Hepatocyte (in vitro differentiated cells): ENCODE measurements around the gene MACF1. TPM values are rescaled to one million over a fixed set of nuclear protein-coding genes. Genes with fewer than 3 reads are reported as not detected.

Experiments
- DNase-seq: peaks from one replicate; pipeline ENCODE4 v3.0.0-alpha.2; 2016; ENCODE audit warnings: low spot score
- H2AFZ ChIP-seq: fragments of 200-600 bp; sonication (generic); 2 replicates; pipeline ENCODE4 v1.6.0; 2016; ENCODE audit warnings: antibody characterized with exemption, mild to moderate bottlenecking
- H3K27ac ChIP-seq: fragments of 200-600 bp; sonication (generic); 2 replicates; pipeline ENCODE4 v1.5.1; 2016; ENCODE audit warnings: mild to moderate bottlenecking
- H3K27me3 ChIP-seq: fragments of 200-600 bp; sonication (generic); 2 replicates; pipeline ENCODE4 v1.6.1; 2016
- H3K36me3 ChIP-seq: fragments of 200-600 bp; sonication (generic); replicated peaks from 2 replicates; pipeline ENCODE4 v1.5.1; 2016; ENCODE audit warnings: low read depth; ENCODE audit not compliant: insufficient read depth
- H3K4me1 ChIP-seq: fragments of 200-600 bp; sonication (generic); 2 replicates; pipeline ENCODE4 v1.5.1; 2016; ENCODE audit warnings: mild to moderate bottlenecking, moderate library complexity; ENCODE audit not compliant: insufficient read depth
- H3K4me2 ChIP-seq: fragments of 200-600 bp; sonication (generic); 2 replicates; pipeline ENCODE4 v1.6.0; 2016
- H3K4me3 ChIP-seq: fragments of 200-600 bp; sonication (generic); 2 replicates; pipeline ENCODE4 v1.5.1; 2016; ENCODE audit warnings: mild to moderate bottlenecking
- H3K79me2 ChIP-seq: fragments of 200-600 bp; sonication (generic); 2 replicates; pipeline ENCODE4 v1.6.0; 2017; ENCODE audit warnings: mild to moderate bottlenecking
- H3K9me2 ChIP-seq: fragments of 200-600 bp; sonication (generic); replicated peaks from 2 replicates; pipeline ENCODE4 v1.6.0; 2017; ENCODE audit warnings: mild to moderate bottlenecking; ENCODE audit not compliant: insufficient read depth
- H3K9me3 ChIP-seq: fragments of 200-600 bp; sonication (generic); 2 replicates; pipeline ENCODE4 v1.5.1; 2016; ENCODE audit warnings: low read depth, mild to moderate bottlenecking
- H4K20me1 ChIP-seq: fragments of 200-600 bp; sonication (generic); 2 replicates; pipeline ENCODE4 v1.6.0; 2016; ENCODE audit warnings: mild to moderate bottlenecking; ENCODE audit not compliant: insufficient read depth, poor library complexity, severe bottlenecking
- CTCF ChIP-seq: fragments of 200-600 bp; sonication (generic); IDR thresholded peaks from 2 replicates; pipeline ENCODE4 v1.5.1; 2016; ENCODE audit warnings: antibody characterized with exemption, mild to moderate bottlenecking; ENCODE audit not compliant: poor library complexity
- EZH2 ChIP-seq: fragments of 200-600 bp; sonication (generic); IDR thresholded peaks from 2 replicates; pipeline ENCODE4 v1.6.1; 2016; ENCODE audit warnings: antibody characterized with exemption, mild to moderate bottlenecking, borderline replicate concordance
- EZH2phosphoT487 ChIP-seq: fragments of 200-600 bp; sonication (generic); IDR thresholded peaks from one replicate; pipeline ENCODE4 v1.6.1; 2018; ENCODE audit warnings: antibody characterized with exemption, mild to moderate bottlenecking, low read depth, moderate library complexity; ENCODE audit not compliant: unreplicated experiment, severe bottlenecking
- WGBS: methylation state at CpG from one replicate; pipeline ENCODE4 v1.1.6; 2016; ENCODE audit warnings: low lambda C conversion rate; ENCODE audit errors: missing lambda C conversion rate; 5-methylcytosine and 5-hydroxymethylcytosine counted together
- polyA plus RNA-seq: library from polyadenylated mRNA; unstranded; fragments of >200 nt; fragmentation: Nextera tagmentation; extraction: Ambion mirVana; gene quantifications from 2 replicates; pipeline ENCODE4 v1.2.1, GENCODE V29; 2016
- total RNA-seq: library from RNA; depleted of rRNA; stranded (reverse); fragments of >200 nt; gene quantifications from 2 replicates; pipeline ENCODE4 v1.2.3, GENCODE V29; 2014

The MACF1 gene
- total and polyA plus RNA-seq, 2 experiments from 2014 or later: 47.1 to 136 TPM

- Histone ChIP-seq H3K4me3 (no peak overlapping the region), H3K27me3 (no peaks in the 10 kb centered on the region), H4K20me1 (no peaks in the 10 kb centered on the region), H2AFZ (no peak overlapping the region), H3K36me3 (no peaks in the 10 kb centered on the region), H3K4me2 (no peak overlapping the region), H3K9me2 (no peaks in the 10 kb centered on the region), H3K27ac (no peak overlapping the region), H3K79me2 (peaks cover 11% of the 10 kb centered on the region), H3K9me3 (no peaks in the 10 kb centered on the region), H3K4me1 (no peaks in the 10 kb centered on the region)
- WGBS: 57% methylated on average over 7 of the region's 7 CpGs
- TF ChIP-seq CTCF (peak; percentile 80), EZH2phosphoT487 (no peak)
- DNase-seq: peak; percentile 81
These were observed 53.8 kb downstream of the MACF1 start for GRCh38 chr1:39258146-39258924.

GRCh38 chr1:39258925-39259244, 54.4 kb downstream of the MACF1 start:
- H3K79me2 ChIP-seq: peaks cover 10% of the 10 kb centered on the region
- no peak overlapping the region for H3K4me2 ChIP-seq
- TF ChIP-seq EZH2: no peak
- no peak for TF ChIP-seq CTCF
- no peak for TF ChIP-seq EZH2phosphoT487
- no peak overlapping the region for H3K4me3 ChIP-seq
- H3K27me3 ChIP-seq: no peaks in the 10 kb centered on the region
- no peaks in the 10 kb centered on the region for H4K20me1 ChIP-seq
- H3K27ac ChIP-seq: no peak overlapping the region
- no peaks in the 10 kb centered on the region for H3K9me3 ChIP-seq
- no peak for DNase-seq
- no peaks in the 10 kb centered on the region for H3K9me2 ChIP-seq
- no peaks in the 10 kb centered on the region for H3K4me1 ChIP-seq
- no peaks in the 10 kb centered on the region for H3K36me3 ChIP-seq
- no peak overlapping the region for H2AFZ ChIP-seq

GRCh38 chr1:39261712-39262221, 57.3 kb downstream of the MACF1 start:
- TF ChIP-seq CTCF: no peak
- no peak for TF ChIP-seq EZH2phosphoT487
- TF ChIP-seq EZH2: no peak
- WGBS: 63% methylated on average over 2 of the region's 2 CpGs
- no peak overlapping the region for H3K27ac ChIP-seq

More at GRCh38 chr1:39261712-39262221, 57.3 kb downstream of the MACF1 start:
- no peak overlapping the region for H2AFZ ChIP-seq
- H4K20me1 ChIP-seq: no peaks in the 10 kb centered on the region
- no peaks in the 10 kb centered on the region for H3K4me1 ChIP-seq
- no peak for DNase-seq
- H3K4me2 ChIP-seq: no peak overlapping the region
- H3K36me3 ChIP-seq: no peaks in the 10 kb centered on the region
- no peaks in the 10 kb centered on the region for H3K9me3 ChIP-seq
- no peak overlapping the region for H3K4me3 ChIP-seq
- H3K9me2 ChIP-seq: no peaks in the 10 kb centered on the region
- no peaks in the 10 kb centered on the region for H3K27me3 ChIP-seq
- H3K79me2 ChIP-seq: peaks cover 33% of the 10 kb centered on the region
